Neural progenitor cell (in vitro differentiated cells): ENCODE data around the gene MAPK10. TPM values are rescaled to one million over a fixed set of nuclear protein-coding genes. Genes with fewer than 3 reads are reported as not detected.
A peak's percentile ranks its signal among the peaks of the same experiment; 100 is the strongest.

ENCODE experiments used
- DNase-seq: peaks from one replicate; pipeline ENCODE4 v3.0.0-alpha.2; 2016; ENCODE audit warnings: low spot score
- H2AFZ ChIP-seq: fragments of 200-600 bp; sonication (generic); replicated peaks from 2 replicates; pipeline ENCODE4 v1.6.1; 2016; ENCODE audit warnings: antibody characterized with exemption
- H3F3A ChIP-seq: fragments of 200-600 bp; sonication (generic); 2 replicates; pipeline ENCODE4 v1.6.1; 2016; ENCODE audit warnings: antibody characterized with exemption, low read depth
- H3K27ac ChIP-seq: fragments of 200-600 bp; sonication (generic); 2 replicates; pipeline ENCODE4 v1.5.1; 2016; ENCODE audit warnings: mild to moderate bottlenecking
- H3K27me3 ChIP-seq: fragments of 200-600 bp; sonication (generic); 2 replicates; pipeline ENCODE4 v1.6.1; 2016; ENCODE audit warnings: mild to moderate bottlenecking, moderate library complexity
- H3K36me3 ChIP-seq: fragments of 200-600 bp; sonication (generic); 2 replicates; pipeline ENCODE4 v1.5.1; 2016
- H3K4me1 ChIP-seq: fragments of 200-600 bp; sonication (generic); 2 replicates; pipeline ENCODE4 v1.6.1; 2016; ENCODE audit warnings: mixed run types
- H3K4me2 ChIP-seq: fragments of 200-600 bp; sonication (generic); 2 replicates; pipeline ENCODE4 v1.6.1; 2016
- H3K4me3 ChIP-seq: fragments of 200-600 bp; sonication (generic); 2 replicates; pipeline ENCODE4 v1.5.1; 2016
- H3K79me2 ChIP-seq: fragments of 200-600 bp; sonication (generic); 2 replicates; pipeline ENCODE4 v1.6.1; 2016; ENCODE audit warnings: low read depth
- H3K9ac ChIP-seq: fragments of 200-600 bp; sonication (generic); 2 replicates; pipeline ENCODE4 v1.6.1; 2016
- H3K9me3 ChIP-seq: fragments of 200-600 bp; sonication (generic); 2 replicates; pipeline ENCODE4 v1.5.1; 2016; ENCODE audit warnings: low read depth
- H4K20me1 ChIP-seq: fragments of 200-600 bp; sonication (generic); 2 replicates; pipeline ENCODE4 v1.6.1; 2016; ENCODE audit warnings: low read depth
- H3K27ac Mint-ChIP-seq: 3 replicates; pipeline ENCODE4 v1.8.0; 2021; ENCODE audit warnings: mixed read lengths
- H3K27me3 Mint-ChIP-seq: 2 replicates; pipeline ENCODE4 v1.8.0; 2022; ENCODE audit warnings: low read depth, mild to moderate bottlenecking, inconsistent platforms, moderate library complexity, mixed read lengths; ENCODE audit not compliant: insufficient read depth
- H3K36me3 Mint-ChIP-seq: 3 replicates; pipeline ENCODE4 v1.8.0; 2021; ENCODE audit warnings: mixed read lengths
- H3K4me1 Mint-ChIP-seq: 3 replicates; pipeline ENCODE4 v1.8.0; 2021; ENCODE audit warnings: mixed read lengths
- H3K4me3 Mint-ChIP-seq: 3 replicates; pipeline ENCODE4 v1.8.0; 2021; ENCODE audit warnings: mild to moderate bottlenecking, moderate library complexity, mixed read lengths
- H3K9me3 Mint-ChIP-seq: 3 replicates; pipeline ENCODE4 v1.8.0; 2020; ENCODE audit warnings: mixed read lengths
- EZH2 ChIP-seq: fragments of 200-600 bp; sonication (generic); IDR thresholded peaks from 2 replicates; pipeline ENCODE4 v1.6.1; 2017; ENCODE audit warnings: antibody characterized with exemption, mild to moderate bottlenecking, moderate library complexity
- EZH2phosphoT487 ChIP-seq: fragments of 200-600 bp; sonication (generic); IDR thresholded peaks from 2 replicates; pipeline ENCODE4 v1.6.1; 2017; ENCODE audit warnings: antibody characterized with exemption
- total RNA-seq: library from RNA; depleted of rRNA; stranded (reverse); fragments of >200 nt; gene quantifications from 2 replicates; pipeline ENCODE4 v1.2.3, GENCODE V29; 2015; ENCODE audit warnings: low replicate concordance
- TF ChIP-seq, protein P1 (sequence below): fragments of 200-600 bp; sonication (generic); IDR thresholded peaks from 2 replicates; pipeline ENCODE4 v1.5.1; 2017; ENCODE audit warnings: antibody characterized with exemption, mild to moderate bottlenecking

The MAPK10 gene
- total RNA-seq, 1 donor from 2014 or later, result 383 TPM

DNA sequence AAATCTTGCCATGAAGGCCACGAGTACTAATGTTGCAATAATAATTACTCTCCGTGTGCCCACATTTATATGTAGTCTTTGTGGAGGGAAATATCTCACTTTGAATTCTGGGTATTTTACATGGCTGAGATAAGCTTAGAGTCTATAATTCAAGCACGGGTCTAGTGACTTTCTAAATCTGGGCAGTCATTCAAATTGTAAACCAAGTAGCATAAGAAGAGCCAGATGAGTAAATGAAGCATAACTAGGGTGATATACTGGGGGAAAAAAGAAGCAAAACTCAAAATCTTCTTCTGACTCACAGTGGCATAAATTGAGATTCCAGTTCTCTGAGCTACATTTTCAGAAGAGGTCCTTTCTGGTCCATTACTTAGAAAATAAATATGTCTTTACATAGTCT, 53.0 kb downstream of the MAPK10 start:
- Histone ChIP-seq H3K4me3 (no peak overlapping the region), H3K27me3 (no peaks in the 10 kb centered on the region), H3K79me2 (peaks cover 97% of the 10 kb centered on the region), H3F3A (peaks cover 22% of the 10 kb centered on the region), H2AFZ (no peak overlapping the region), H3K9me3 (no peaks in the 10 kb centered on the region), H3K4me2 (no peak overlapping the region), H3K4me1 (peaks cover 34% of the 10 kb centered on the region), H3K9ac (no peak overlapping the region), H3K36me3 (peaks cover 15% of the 10 kb centered on the region), H4K20me1 (peaks cover 52% of the 10 kb centered on the region), H3K27ac (no peak overlapping the region)
- Mint-ChIP-seq H3K36me3 (peaks cover 27% of the 10 kb centered on the region), H3K4me1 (peaks cover 20% of the 10 kb centered on the region), H3K27me3 (no peaks in the 10 kb centered on the region), H3K9me3 (peaks cover 26% of the 10 kb centered on the region), H3K4me3 (no peak overlapping the region), H3K27ac (no peak overlapping the region)
- TF ChIP-seq EZH2phosphoT487, result no peak
- TF ChIP-seq, protein P1, sequence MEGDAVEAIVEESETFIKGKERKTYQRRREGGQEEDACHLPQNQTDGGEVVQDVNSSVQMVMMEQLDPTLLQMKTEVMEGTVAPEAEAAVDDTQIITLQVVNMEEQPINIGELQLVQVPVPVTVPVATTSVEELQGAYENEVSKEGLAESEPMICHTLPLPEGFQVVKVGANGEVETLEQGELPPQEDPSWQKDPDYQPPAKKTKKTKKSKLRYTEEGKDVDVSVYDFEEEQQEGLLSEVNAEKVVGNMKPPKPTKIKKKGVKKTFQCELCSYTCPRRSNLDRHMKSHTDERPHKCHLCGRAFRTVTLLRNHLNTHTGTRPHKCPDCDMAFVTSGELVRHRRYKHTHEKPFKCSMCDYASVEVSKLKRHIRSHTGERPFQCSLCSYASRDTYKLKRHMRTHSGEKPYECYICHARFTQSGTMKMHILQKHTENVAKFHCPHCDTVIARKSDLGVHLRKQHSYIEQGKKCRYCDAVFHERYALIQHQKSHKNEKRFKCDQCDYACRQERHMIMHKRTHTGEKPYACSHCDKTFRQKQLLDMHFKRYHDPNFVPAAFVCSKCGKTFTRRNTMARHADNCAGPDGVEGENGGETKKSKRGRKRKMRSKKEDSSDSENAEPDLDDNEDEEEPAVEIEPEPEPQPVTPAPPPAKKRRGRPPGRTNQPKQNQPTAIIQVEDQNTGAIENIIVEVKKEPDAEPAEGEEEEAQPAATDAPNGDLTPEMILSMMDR, result no peak
- TF ChIP-seq EZH2, result no peak
- DNase-seq, result no peak

DNA sequence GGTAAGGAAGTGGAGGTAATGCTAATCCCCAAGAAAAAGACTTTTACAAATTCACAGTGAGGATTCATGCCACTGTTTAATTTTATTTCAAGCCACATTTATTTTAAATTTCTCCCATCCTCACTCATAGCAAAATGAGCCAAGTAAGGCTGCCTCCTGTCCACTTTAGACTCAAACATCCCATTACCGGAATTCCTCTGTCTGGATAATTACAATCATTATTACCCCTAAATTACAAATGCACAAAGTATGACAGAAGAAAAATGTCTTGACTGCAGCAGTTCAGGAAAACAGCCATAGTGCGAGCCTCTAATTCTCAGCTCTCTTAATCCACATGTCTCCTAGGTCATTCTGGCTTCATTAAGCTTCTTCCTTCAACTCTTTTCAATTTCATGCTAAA, 57.0 kb downstream of the MAPK10 start:
- Histone ChIP-seq H3F3A (peaks cover 11% of the 10 kb centered on the region), H2AFZ (no peak overlapping the region), H4K20me1 (peaks cover 26% of the 10 kb centered on the region), H3K27ac (no peak overlapping the region), H3K36me3 (peaks cover 15% of the 10 kb centered on the region), H3K27me3 (no peaks in the 10 kb centered on the region), H3K9me3 (no peaks in the 10 kb centered on the region), H3K4me1 (peaks cover 6% of the 10 kb centered on the region), H3K9ac (no peak overlapping the region), H3K4me2 (no peak overlapping the region), H3K4me3 (no peak overlapping the region), H3K79me2 (peaks cover 94% of the 10 kb centered on the region)
- Mint-ChIP-seq H3K9me3 (peaks cover 45% of the 10 kb centered on the region), H3K4me3 (no peak overlapping the region), H3K4me1 (peaks cover 11% of the 10 kb centered on the region), H3K27me3 (no peaks in the 10 kb centered on the region), H3K27ac (no peak overlapping the region), H3K36me3 (peaks cover 50% of the 10 kb centered on the region)
- TF ChIP-seq, protein P1, result no peak
- TF ChIP-seq EZH2 (no peak), EZH2phosphoT487 (no peak)
- DNase-seq, result no peak

DNA sequence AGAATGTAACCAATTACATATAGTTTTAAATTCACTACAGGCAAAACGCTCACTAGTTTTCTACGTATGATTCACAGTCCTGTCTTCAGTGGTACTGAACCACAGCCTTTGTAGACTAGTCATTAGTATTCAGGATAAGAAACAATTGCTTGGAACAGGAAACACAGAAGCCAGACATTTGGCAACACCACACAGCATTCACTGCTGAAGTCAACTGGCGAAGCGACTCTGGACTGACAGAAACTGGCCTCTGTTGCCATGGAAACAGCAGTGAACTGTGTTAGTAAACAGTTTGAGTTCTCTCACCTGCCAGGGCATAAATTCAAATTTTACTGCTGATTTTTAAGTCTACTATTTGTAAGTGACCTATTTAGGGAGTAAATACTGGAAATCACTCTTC, 57.6 kb downstream of the MAPK10 start:
- Histone ChIP-seq H3K9ac (no peak overlapping the region), H3K27me3 (no peaks in the 10 kb centered on the region), H3K27ac (no peak overlapping the region), H3K4me3 (no peak overlapping the region), H3K4me1 (peaks cover 6% of the 10 kb centered on the region), H4K20me1 (peaks cover 20% of the 10 kb centered on the region), H3K79me2 (peaks cover 93% of the 10 kb centered on the region), H3K9me3 (no peaks in the 10 kb centered on the region), H2AFZ (no peak overlapping the region), H3K36me3 (peaks cover 15% of the 10 kb centered on the region), H3F3A (peaks cover 14% of the 10 kb centered on the region), H3K4me2 (no peak overlapping the region)
- peak; percentile 79 for DNase-seq
- no peak for TF ChIP-seq EZH2
- TF ChIP-seq, protein P1, result no peak
- TF ChIP-seq EZH2phosphoT487, result no peak
- Mint-ChIP-seq H3K27ac (no peak overlapping the region), H3K9me3 (peaks cover 49% of the 10 kb centered on the region), H3K4me3 (no peak overlapping the region), H3K4me1 (peaks cover 7% of the 10 kb centered on the region), H3K27me3 (no peaks in the 10 kb centered on the region), H3K36me3 (peaks cover 53% of the 10 kb centered on the region)
